Hematopoietic multipotent progenitor cell treated with erythropoietin and hydrocortisone succinate and interleukin-3 and kit ligand, for 8 days (in vitro differentiated cells): ENCODE measurements around the gene ALAS2.
"Not testable (repeated sequence)": the region's sequence is repeated elsewhere in the genome, so short reads cannot be mapped to it uniquely, and the experiment has no call there.

Experiments used
- DNase-seq: peaks from one replicate; pipeline ENCODE4 v3.0.0-alpha.2; 2015

ALAS2 gene

DNA sequence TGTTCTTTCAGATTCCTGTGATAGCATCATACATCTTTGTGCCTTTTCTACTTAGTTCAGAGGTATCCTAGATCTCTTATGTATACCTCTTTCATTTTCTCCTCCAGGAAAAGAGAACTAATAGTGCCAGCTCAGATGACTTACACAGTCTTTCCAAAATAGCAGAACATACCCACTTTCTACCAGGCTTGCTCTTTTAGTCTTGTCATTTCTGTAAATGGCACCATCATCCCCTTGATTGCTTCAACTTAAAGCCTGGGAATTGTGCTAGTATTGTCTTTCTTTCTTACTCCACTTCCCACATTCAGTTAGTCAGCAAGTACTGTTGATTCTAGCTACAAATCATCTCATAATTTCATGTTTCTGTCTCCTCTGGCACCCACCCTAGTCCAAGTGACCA, 25.5 kb downstream of the ALAS2 start:
- no peak for DNase-seq

- DNase-seq, result no peak
Measured at GRCh38 chrX:55004231-55004630, 26.5 kb downstream of the ALAS2 start.

DNA sequence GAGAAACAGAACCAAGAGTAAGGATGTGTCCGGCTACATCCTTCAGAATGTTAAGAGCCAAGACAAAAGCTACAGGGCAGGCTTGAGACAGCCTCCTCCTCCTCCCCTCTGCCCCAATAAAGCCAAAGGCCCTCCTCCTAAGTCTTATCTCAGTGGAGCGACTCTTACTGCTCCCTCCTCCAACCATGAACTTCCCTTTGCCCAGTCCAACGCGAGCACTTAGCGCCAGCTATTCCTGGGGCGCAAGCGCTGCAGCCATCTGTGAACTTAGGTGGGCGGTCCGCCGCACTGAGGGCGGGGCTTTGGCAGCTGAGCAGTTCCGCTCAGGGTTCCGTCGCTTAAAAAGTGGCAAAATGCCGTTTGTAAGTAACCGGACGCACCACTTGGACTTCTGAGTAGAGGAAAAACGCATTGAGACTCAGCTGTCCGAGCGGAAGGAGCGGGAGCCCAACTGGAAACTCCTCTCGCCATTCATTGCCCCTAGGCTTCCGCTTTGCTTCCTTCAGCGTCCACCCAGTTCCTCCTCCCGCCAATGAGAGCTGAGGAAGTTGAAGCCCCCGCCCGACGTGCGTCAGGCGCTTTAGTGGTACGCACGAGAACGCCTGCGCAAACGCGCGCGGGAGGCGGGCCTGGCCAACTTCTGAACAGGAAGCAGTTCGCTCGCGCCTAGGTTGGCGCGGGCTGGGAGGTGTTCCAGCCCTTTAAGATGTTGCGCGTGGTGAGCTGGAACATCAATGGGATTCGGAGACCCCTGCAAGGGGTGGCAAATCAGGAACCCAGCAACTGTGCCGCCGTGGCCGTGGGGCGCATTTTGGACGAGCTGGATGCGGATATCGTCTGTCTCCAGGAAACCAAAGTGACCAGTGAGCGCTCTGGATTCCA, 30.8 kb downstream of the ALAS2 start, which contains the start of gene APEX2:
Gene APEX2, plus strand, starts transcription at position 647 of the 882 bp plus-strand sequence. Its CDS starts 60 bp downstream, at position 707.
- DNase-seq, result peak; percentile 95

DNA sequence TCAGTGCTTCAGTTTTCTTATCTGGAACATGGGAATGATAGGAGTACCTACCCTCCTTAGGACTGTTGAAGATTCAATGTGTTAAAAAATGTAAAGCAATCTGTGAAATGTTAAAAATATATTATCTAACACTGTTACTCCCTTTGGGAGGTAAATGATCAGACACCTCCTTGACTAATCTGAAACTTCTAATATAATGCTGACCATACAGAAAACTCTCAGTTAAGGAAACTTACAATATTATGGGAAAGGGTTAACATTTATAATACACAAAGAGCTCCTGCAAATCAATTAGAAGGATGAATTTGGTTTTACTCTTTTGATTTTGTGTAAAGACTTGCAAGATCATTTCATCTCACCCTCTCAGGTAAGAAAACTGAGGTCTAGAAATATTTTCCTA, 35.2 kb downstream of the ALAS2 start:
- no peak for DNase-seq

DNA sequence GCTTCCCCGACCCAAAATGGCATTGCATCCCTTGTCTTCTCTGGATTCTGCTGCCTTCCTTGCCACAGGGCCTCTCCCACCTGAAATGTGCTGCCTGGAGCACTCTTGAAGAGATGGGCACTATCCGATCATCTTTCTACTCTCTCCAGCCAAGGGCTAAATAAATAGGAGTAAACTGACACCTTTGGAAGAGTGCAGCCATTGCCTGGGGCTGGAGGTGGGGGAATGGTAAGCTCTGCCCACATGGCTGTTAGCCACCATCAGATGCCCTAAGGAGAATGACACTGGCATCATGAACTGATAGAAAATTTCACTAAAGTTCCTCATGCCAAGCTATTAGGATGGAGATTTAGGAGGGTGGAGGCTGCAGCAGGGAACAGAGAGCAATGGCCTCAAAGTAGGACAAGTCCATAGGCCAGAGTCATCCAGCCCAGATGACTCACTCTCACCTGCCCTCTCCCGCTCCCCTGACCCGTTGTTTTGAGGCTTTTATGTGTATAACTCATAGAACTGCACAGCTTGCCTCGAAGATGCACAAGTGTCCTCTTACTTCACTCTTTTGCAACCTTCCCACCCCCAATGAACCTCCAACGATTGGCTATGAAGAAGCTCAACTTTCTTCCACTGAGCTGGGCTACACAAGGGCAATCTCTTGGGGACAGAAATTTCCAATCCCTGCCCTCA, 36.0 kb downstream of the ALAS2 start:
- DNase-seq, result no peak

- DNase-seq, result no peak
Measured at GRCh38 chrX:54994099-54994498, 36.7 kb downstream of the ALAS2 start, which contains the start of gene PFKFB1. PFKFB1 (minus strand) TSS chrX:54994188; CDS start chrX:54994007, 181 bp downstream.

GRCh38 chrX:54992911-54993622, 37.7 kb downstream of the ALAS2 start:
- peak; percentile 27 for DNase-seq

GRCh38 chrX:54991706-54992105, 39.1 kb downstream of the ALAS2 start:
- DNase-seq, result no peak

- not testable (repeated sequence) for DNase-seq
Measured at GRCh38 chrX:54983306-54983705, 47.5 kb downstream of the ALAS2 start.

GRCh38 chrX:54980334-54980733, 50.4 kb downstream of the ALAS2 start:
- DNase-seq, result no peak

DNA sequence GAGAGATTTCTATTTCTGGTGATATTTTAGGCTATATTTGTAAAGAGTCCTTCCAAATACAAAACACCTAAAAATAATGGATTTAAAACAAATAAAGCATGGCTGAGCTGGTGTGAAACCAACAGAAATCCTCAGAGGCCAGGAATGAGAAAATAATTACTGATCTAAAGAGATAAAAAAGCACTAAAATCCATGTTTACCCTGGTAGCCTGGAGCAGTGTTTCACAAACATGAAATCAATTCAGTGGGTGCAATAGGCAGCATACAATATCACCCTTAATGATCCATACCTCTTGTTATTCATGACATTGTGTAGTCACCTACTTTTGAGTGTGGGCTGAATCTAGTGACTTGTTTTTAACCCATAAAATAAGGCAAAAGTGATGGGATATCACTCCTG, 51.3 kb downstream of the ALAS2 start:
- DNase-seq, result no peak

GRCh38 chrX:54978448-54978847, 52.3 kb downstream of the ALAS2 start:
- DNase-seq, result no peak

DNA sequence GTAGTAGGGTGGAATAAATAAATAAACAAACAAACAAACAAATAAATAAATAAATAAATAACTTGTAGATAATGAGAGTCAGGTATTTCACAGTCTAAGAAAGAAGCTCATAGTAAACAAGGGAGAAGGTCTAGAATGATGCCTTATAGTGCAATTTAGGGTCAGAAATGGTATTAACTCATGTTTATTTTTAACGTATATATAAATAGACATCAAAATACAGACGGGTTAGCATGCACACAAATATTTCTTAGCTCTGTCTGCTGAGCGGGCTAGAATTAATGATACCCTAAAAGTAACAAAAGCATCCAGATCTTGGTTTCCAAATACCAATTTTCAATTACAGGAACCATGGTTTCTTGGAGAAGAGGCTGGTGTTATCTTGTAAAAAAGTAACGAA, 53.4 kb downstream of the ALAS2 start:
- no peak for DNase-seq

DNA sequence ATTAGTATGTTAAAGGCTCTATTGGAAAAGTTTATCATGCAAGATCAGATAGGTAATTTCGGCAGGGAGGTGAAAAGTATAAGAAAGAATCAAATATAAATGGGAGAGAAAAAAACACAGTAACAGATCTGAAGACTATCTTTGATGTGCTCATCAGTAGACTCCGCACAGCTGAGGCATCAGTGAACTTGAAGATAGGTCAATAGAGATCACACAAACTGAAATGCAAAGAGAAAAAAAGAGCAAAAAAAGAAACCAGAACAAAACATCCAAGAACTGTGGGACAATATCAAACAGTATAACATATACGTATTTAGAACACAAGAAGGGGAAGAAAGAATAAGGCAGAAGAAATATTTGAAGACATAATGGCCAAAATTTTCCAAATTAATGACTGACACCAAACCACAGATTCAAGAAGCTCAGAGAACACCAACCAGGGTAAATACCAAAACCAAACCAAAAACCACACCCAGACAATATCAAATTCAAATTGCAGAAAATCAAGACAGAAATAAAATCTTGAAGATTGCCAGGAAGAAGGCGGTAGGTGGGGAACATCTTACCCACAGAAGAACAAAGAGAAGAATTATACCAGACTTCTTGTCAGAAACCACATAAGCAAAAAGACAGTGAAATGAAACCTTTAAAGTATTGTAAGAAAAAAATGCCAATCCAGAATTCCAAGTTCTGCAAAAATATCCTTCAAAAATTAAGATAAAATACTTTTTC, 65.8 kb downstream of the ALAS2 start:
- no peak for DNase-seq

- no peak for DNase-seq
Measured at GRCh38 chrX:54961750-54962149, 69.0 kb downstream of the ALAS2 start.
